Spleen (tissue), 11 donors: ENCODE data around the gene ZNF300. TPM values are rescaled to one million over a fixed set of nuclear protein-coding genes. Genes with fewer than 3 reads are reported as not detected.
A peak's percentile ranks its signal among the peaks of the same experiment; 100 is the strongest.

ENCODE experiments used
- DNase-seq: peaks from one replicate; pipeline ENCODE4 v3.0.0-alpha.2; 2020
- H3K27ac ChIP-seq, 8 donors: fragments of 200-600 bp; sonication (generic) in 7 of 8; 1 replicate in 4 of 8; 2 replicates in 4 of 8; pipeline versions ENCODE4 v1.5.0 to v1.8.0; 2016 to 2021; ENCODE audit warnings: inconsistent platforms in 4 of 8, mild to moderate bottlenecking in 4 of 8, moderate library complexity in 1 of 8
- H3K27me3 ChIP-seq, 7 donors: fragments of 200-600 bp; sonication (generic) in 6 of 7; replicated peaks in 1 of 7; 1 replicate in 4 of 7; 2 replicates in 3 of 7; pipeline versions ENCODE4 v1.5.0 to v1.8.0; 2016 to 2021; ENCODE audit warnings: inconsistent platforms in 3 of 7, mild to moderate bottlenecking in 1 of 7
- H3K36me3 ChIP-seq, 6 donors: fragments of 200-600 bp; sonication (generic) in 5 of 6; 1 replicate in 4 of 6; 2 replicates in 2 of 6; pipeline versions ENCODE4 v1.5.0 to v1.8.0; 2016 to 2021; ENCODE audit warnings: inconsistent platforms in 2 of 6
- H3K4me1 ChIP-seq, 6 donors: fragments of 200-600 bp; sonication (generic) in 5 of 6; 1 replicate in 3 of 6; 2 replicates in 3 of 6; pipeline versions ENCODE4 v1.5.0 to v1.8.0; 2016 to 2021; ENCODE audit warnings: inconsistent platforms in 3 of 6
- H3K4me3 ChIP-seq, 8 donors: fragments of 200-600 bp; sonication (generic) in 7 of 8; 1 replicate in 4 of 8; 2 replicates in 4 of 8; pipeline versions ENCODE4 v1.5.0 to v1.8.0; 2016 to 2021; ENCODE audit warnings: inconsistent platforms in 4 of 8, mild to moderate bottlenecking in 4 of 8, moderate library complexity in 2 of 8
- H3K9me3 ChIP-seq, 8 donors: fragments of 200-600 bp; sonication (generic) in 7 of 8; 1 replicate in 4 of 8; 2 replicates in 4 of 8; pipeline versions ENCODE4 v1.5.0 to v1.8.0; 2016 to 2021; ENCODE audit warnings: inconsistent platforms in 4 of 8
- CTCF ChIP-seq, 11 experiments: fragments of 200-600 bp in 7 of 11; fragments of 450-650 bp in 4 of 11; sonication (generic) in 4 of 11; IDR thresholded peaks in 8 of 11; conservative IDR thresholded peaks in 3 of 11; 1 replicate in 7 of 11; 2 replicates in 4 of 11; pipeline versions ENCODE4 v1.4.0 to v1.8.0; 2016 to 2021; ENCODE audit warnings: antibody characterized with exemption in 11 of 11, inconsistent platforms in 4 of 11, mild to moderate bottlenecking in 1 of 11
- POLR2A ChIP-seq, 3 donors: fragments of 450-650 bp; IDR thresholded peaks; one replicate each; pipeline ENCODE4 v1.5.1; 2017; ENCODE audit warnings: antibody characterized with exemption in 3 of 3, mild to moderate bottlenecking in 1 of 3
- POLR2AphosphoS5 ChIP-seq, 3 donors: sonication (generic); formaldehyde crosslinking; IDR thresholded peaks; one replicate each; pipeline ENCODE4 v1.5.1; 2017; ENCODE audit warnings: antibody characterized with exemption in 3 of 3
- WGBS, 5 donors: extraction: QIAGEN DNeasy Blood & Tissue Kit in 3 of 5; methylation state at CpG; one replicate each; pipeline versions ENCODE4 v1.1.5 to v1.1.7; 2013 to 2018; 5-methylcytosine and 5-hydroxymethylcytosine counted together
- intact Hi-C: fragments of 100-400 bp; cut with DNase I; formaldehyde crosslinking; loops from one replicate; pipeline ENCODE4 v1.15.0; 2023; ENCODE audit warnings: low total_unique reads
- polyA plus RNA-seq, 3 donors: library from polyadenylated mRNA; stranded (reverse); fragments of 200-250 nt; gene quantifications; one replicate each; pipeline ENCODE4 v1.2.1, GENCODE V29; 2013
- total RNA-seq, 7 donors: library from RNA; depleted of rRNA in 3 of 7; stranded (reverse); fragments of >200 nt in 3 of 7; fragmentation: NEBNext Ultra II Directional in 4 of 7; extraction: Animal tissue kit (Norgen Biotek cat#: 25700) in 4 of 7; gene quantifications; one replicate each; pipeline versions ENCODE4 v1.1.0 to v1.2.1, GENCODE V29; 2016 to 2021
- donor health status: healthy with polysubstance abuse.
- donor health status: DM: no; HTN: no; CAD: no; lungs with moderate emphysema.
- donor health status: DM: no; HTN: no; CAD: no.
- donor health status: Bipolar disorder and iron deficiency.
- donor health status: healthy.
- donor health status: DM: no; HTN: no; CAD: no.
- donor health status: DM: yes; HTN: yes; CAD: no.

The ZNF300 gene
- total and polyA plus RNA-seq, 10 donors: 3.1 to 7.2 (median 4.6) TPM

- WGBS, 5 donors: 44 to 73% (median 63%) methylated on average over 5 of the region's 5 CpGs
- TF ChIP-seq POLR2A (IDR thresholded peaks at IDR 0.05) (no peak), POLR2AphosphoS5 (IDR thresholded peaks at IDR 0.05) (no peak)
- no peak for DNase-seq
- H3K36me3 ChIP-seq: peaks cover 0 to 17% (median 15%) of the 10 kb centered on the region in 6 donors
- peak overlapping the region in 7 of 8 donors; percentile 20 to 58 (median 25) for H3K4me3 ChIP-seq
- H3K27ac ChIP-seq: peak overlapping the region; percentile 20 to 74 (median 68)
- intact Hi-C loops: no loop called here
- peaks cover 0 to 18% (median 0%) of the 10 kb centered on the region in 7 donors for H3K27me3 ChIP-seq
- H3K9me3 ChIP-seq: peaks cover 15 to 100% (median 99%) of the 10 kb centered on the region in 8 donors
- H3K4me1 ChIP-seq: no peaks in the 10 kb centered on the region
Measured at GRCh38 chr5:150945947-150946346, 41.2 kb upstream of the ZNF300 start.

- Histone ChIP-seq H3K27me3 (peaks cover 0 to 18% (median 0%) of the 10 kb centered on the region in 7 donors), H3K27ac (no peak overlapping the region), H3K4me1 (no peaks in the 10 kb centered on the region), H3K4me3 (peak overlapping the region in 5 of 8 donors; percentile 20 to 58 (median 25)), H3K9me3 (peaks cover 13 to 100% (median 99%) of the 10 kb centered on the region in 8 donors), H3K36me3 (peaks cover 0 to 22% (median 17%) of the 10 kb centered on the region in 6 donors)
- intact Hi-C loops: no loop called here
- no peak for TF ChIP-seq POLR2AphosphoS5 (IDR thresholded peaks at IDR 0.05)
- no peak for TF ChIP-seq CTCF (IDR thresholded peaks at IDR 0.05 in 8 of 11, conservative IDR thresholded peaks at IDR 0.05 in 3 of 11)
- no peak for TF ChIP-seq POLR2A (IDR thresholded peaks at IDR 0.05)
- DNase-seq: no peak
- WGBS, 5 donors: 53 to 85% (median 77%) methylated on average over 1 of the region's 1 CpG
Measured at GRCh38 chr5:150945486-150945885, 40.7 kb upstream of the ZNF300 start.

GRCh38 chr5:150931368-150931965 lies 26.7 kb upstream of the ZNF300 start:
- peaks cover 54 to 100% (median 99%) of the 10 kb centered on the region in 8 donors for H3K9me3 ChIP-seq
- no peak overlapping the region for H3K27ac ChIP-seq
- TF ChIP-seq POLR2A (IDR thresholded peaks at IDR 0.05) (no peak), POLR2AphosphoS5 (IDR thresholded peaks at IDR 0.05) (no peak), CTCF (IDR thresholded peaks at IDR 0.05 in 8 of 11, conservative IDR thresholded peaks at IDR 0.05 in 3 of 11) (no peak)
- DNase-seq: no peak
- H3K27me3 ChIP-seq: no peaks in the 10 kb centered on the region
- H3K36me3 ChIP-seq: peaks cover 0 to 33% (median 2%) of the 10 kb centered on the region in 6 donors
- intact Hi-C loops: no loop called here
- no peak overlapping the region for H3K4me3 ChIP-seq
- H3K4me1 ChIP-seq: no peaks in the 10 kb centered on the region

- peaks cover 0 to 5% (median 0%) of the 10 kb centered on the region in 7 donors for H3K27me3 ChIP-seq
- DNase-seq: no peak
- TF ChIP-seq CTCF (IDR thresholded peaks at IDR 0.05 in 8 of 11, conservative IDR thresholded peaks at IDR 0.05 in 3 of 11): no peak
- TF ChIP-seq POLR2AphosphoS5 (IDR thresholded peaks at IDR 0.05): no peak
- no peak for TF ChIP-seq POLR2A (IDR thresholded peaks at IDR 0.05)
- intact Hi-C loops: no loop called here
- H3K36me3 ChIP-seq: no peaks in the 10 kb centered on the region
- no peak overlapping the region for H3K27ac ChIP-seq
- H3K4me3 ChIP-seq: no peak overlapping the region
- peaks cover 16 to 100% (median 98%) of the 10 kb centered on the region in 8 donors for H3K9me3 ChIP-seq
- 40 to 54% (median 49%) methylated on average over 2 of the region's 2 CpGs for WGBS, 5 donors
- no peaks in the 10 kb centered on the region for H3K4me1 ChIP-seq
Measured at GRCh38 chr5:150918613-150919012, 13.8 kb upstream of the ZNF300 start.
